HepG2 (cell line): ENCODE data around the gene CCDC69. TPM values are rescaled to one million over a fixed set of nuclear protein-coding genes. Genes with fewer than 3 reads are reported as not detected.

Experiments
- ARID3A ChIP-seq: IDR thresholded peaks from 2 replicates; pipeline ENCODE4 v1.6.1; 2012; ENCODE audit warnings: low read depth, low read length, improper control_type of control experiment
- REPIN1 ChIP-seq: sonication (generic); formaldehyde crosslinking; IDR thresholded peaks from 2 replicates; pipeline ENCODE4 v1.8.0; 2022; ENCODE audit warnings: missing genetic modification reagents, low read depth, mild to moderate bottlenecking, borderline replicate concordance
- TARDBP ChIP-seq: sonication (generic); formaldehyde crosslinking; IDR thresholded peaks from 2 replicates; pipeline ENCODE4 v1.8.0; 2022; ENCODE audit warnings: mild to moderate bottlenecking, missing genetic modification reagents
- TCF7 ChIP-seq: sonication (generic); IDR thresholded peaks from 2 replicates; pipeline ENCODE4 v1.6.1; 2016; ENCODE audit warnings: antibody characterized with exemption, low read depth
- TFDP2 ChIP-seq: sonication (generic); formaldehyde crosslinking; IDR thresholded peaks from 2 replicates; pipeline ENCODE4 v1.4.0; 2020; ENCODE audit warnings: missing genetic modification reagents
- ZNF747 ChIP-seq: sonication (generic); formaldehyde crosslinking; IDR thresholded peaks from 2 replicates; pipeline ENCODE4 v1.8.1; 2023; ENCODE audit warnings: missing genetic modification reagents, mild to moderate bottlenecking, borderline replicate concordance
- polyA plus RNA-seq, 8 experiments: library from polyadenylated mRNA; depleted of rRNA in 3 of 8; stranded (reverse) in 7 of 8; unstranded in 1 of 8; fragments of >200 nt; fragmentation: Illumina TruSeq in 4 of 8; extraction: Trizol in 4 of 8; gene quantifications; 2 replicates each; pipeline versions ENCODE4 v1.2.1 to v1.2.3, GENCODE V29; 2011 to 2016; ENCODE audit warnings: low read depth in 4 of 8, missing spikeins in 1 of 8, mixed read lengths in 1 of 8; ENCODE audit not compliant: insufficient read depth in 1 of 8
- total RNA-seq, 5 experiments: library from RNA; depleted of rRNA; stranded (reverse); fragments of >200 nt; fragmentation: Illumina TruSeq; extraction: Trizol; gene quantifications; 2 replicates each; pipeline ENCODE4 v1.2.3, GENCODE V29; 2016; ENCODE audit warnings: low read depth in 1 of 5
- TF ChIP-seq, protein P1 (sequence below): sonication (generic); formaldehyde crosslinking; IDR thresholded peaks from 2 replicates; pipeline ENCODE4 v1.4.0; 2020; ENCODE audit warnings: mild to moderate bottlenecking, missing genetic modification reagents
- TF ChIP-seq, protein P2 (sequence below): sonication (generic); formaldehyde crosslinking; IDR thresholded peaks from 2 replicates; pipeline ENCODE4 v1.5.0; 2020; ENCODE audit warnings: missing genetic modification reagents, mild to moderate bottlenecking, borderline replicate concordance

CCDC69 gene
- total and polyA plus RNA-seq, 2 of the 13 experiments (the other 11 are each of a cell fraction or from before 2014, with no cell fraction given) = 12.2 to 45.2 TPM

GRCh38 chr5:151234476-151235238 lies 10.8 kb upstream of the CCDC69 start (continued):
- TF ChIP-seq, protein P1, sequence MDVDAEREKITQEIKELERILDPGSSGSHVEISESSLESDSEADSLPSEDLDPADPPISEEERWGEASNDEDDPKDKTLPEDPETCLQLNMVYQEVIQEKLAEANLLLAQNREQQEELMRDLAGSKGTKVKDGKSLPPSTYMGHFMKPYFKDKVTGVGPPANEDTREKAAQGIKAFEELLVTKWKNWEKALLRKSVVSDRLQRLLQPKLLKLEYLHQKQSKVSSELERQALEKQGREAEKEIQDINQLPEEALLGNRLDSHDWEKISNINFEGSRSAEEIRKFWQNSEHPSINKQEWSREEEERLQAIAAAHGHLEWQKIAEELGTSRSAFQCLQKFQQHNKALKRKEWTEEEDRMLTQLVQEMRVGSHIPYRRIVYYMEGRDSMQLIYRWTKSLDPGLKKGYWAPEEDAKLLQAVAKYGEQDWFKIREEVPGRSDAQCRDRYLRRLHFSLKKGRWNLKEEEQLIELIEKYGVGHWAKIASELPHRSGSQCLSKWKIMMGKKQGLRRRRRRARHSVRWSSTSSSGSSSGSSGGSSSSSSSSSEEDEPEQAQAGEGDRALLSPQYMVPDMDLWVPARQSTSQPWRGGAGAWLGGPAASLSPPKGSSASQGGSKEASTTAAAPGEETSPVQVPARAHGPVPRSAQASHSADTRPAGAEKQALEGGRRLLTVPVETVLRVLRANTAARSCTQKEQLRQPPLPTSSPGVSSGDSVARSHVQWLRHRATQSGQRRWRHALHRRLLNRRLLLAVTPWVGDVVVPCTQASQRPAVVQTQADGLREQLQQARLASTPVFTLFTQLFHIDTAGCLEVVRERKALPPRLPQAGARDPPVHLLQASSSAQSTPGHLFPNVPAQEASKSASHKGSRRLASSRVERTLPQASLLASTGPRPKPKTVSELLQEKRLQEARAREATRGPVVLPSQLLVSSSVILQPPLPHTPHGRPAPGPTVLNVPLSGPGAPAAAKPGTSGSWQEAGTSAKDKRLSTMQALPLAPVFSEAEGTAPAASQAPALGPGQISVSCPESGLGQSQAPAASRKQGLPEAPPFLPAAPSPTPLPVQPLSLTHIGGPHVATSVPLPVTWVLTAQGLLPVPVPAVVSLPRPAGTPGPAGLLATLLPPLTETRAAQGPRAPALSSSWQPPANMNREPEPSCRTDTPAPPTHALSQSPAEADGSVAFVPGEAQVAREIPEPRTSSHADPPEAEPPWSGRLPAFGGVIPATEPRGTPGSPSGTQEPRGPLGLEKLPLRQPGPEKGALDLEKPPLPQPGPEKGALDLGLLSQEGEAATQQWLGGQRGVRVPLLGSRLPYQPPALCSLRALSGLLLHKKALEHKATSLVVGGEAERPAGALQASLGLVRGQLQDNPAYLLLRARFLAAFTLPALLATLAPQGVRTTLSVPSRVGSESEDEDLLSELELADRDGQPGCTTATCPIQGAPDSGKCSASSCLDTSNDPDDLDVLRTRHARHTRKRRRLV = no peak
- peak; percentile 63; the same call in 1 of the 2 replicates for TF ChIP-seq TCF7
- TF ChIP-seq, protein P2, sequence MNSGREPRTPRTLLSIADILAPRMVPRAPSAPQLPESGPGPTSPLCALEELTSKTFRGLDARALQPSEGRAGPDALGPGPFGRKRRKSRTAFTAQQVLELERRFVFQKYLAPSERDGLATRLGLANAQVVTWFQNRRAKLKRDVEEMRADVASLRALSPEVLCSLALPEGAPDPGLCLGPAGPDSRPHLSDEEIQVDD (CRISPR knock-in tag) = no peak
- peak; percentile 54; the same call in 1 of the 2 replicates for TF ChIP-seq REPIN1 (CRISPR knock-in tag)
- no peak for TF ChIP-seq ARID3A
- no peak for TF ChIP-seq ZNF747 (CRISPR knock-in tag)
- TF ChIP-seq TARDBP (CRISPR knock-in tag) = peak; percentile 34; the same call in 1 of the 2 replicates
- peak; percentile 30; the same call in 1 of the 2 replicates for TF ChIP-seq TFDP2
